Activated naive CD8-positive, alpha-beta T cell treated with anti-CD3 and anti-CD28 coated beads, Interleukin-2, amount 10 ng/mL, durations not matched to agents 7 days and 5 days (primary cell): ENCODE measurements around the gene EIF3J. TPM values are rescaled to one million over a fixed set of nuclear protein-coding genes. Genes with fewer than 3 reads are reported as not detected.
"Not testable (repeated sequence)": the region's sequence is repeated elsewhere in the genome, so short reads cannot be mapped to it uniquely, and the experiment has no call there.

ENCODE experiments used
- ATAC-seq: fragments of 150-1000 bp; cut with Tn5 transposase; one replicate; pipeline ENCODE4 v1.10.0; 2021; ENCODE audit warnings: low read depth, moderate library complexity
- POLR2A ChIA-PET: fragments of 350-600 bp; sonication (Branson Sonifier 250); formaldehyde crosslinking; loops from one replicate; lab custom pipeline; 2021; ENCODE audit warnings: antibody characterized with exemption; lab: Charles Lee
- DNase-seq: peaks from one replicate; pipeline ENCODE4 v3.0.0; 2021
- H3K27ac Mint-ChIP-seq: one replicate; pipeline ENCODE4 v1.8.0; 2022; ENCODE audit warnings: mild to moderate bottlenecking, mixed read lengths
- H3K27me3 Mint-ChIP-seq: one replicate; pipeline ENCODE4 v1.8.0; 2022; ENCODE audit warnings: mild to moderate bottlenecking, moderate library complexity, mixed read lengths
- H3K36me3 Mint-ChIP-seq: one replicate; pipeline ENCODE4 v1.8.0; 2021; ENCODE audit warnings: mild to moderate bottlenecking, mixed read lengths
- H3K4me1 Mint-ChIP-seq: one replicate; pipeline ENCODE4 v1.8.0; 2021; ENCODE audit warnings: mixed read lengths
- H3K4me3 Mint-ChIP-seq: one replicate; pipeline ENCODE4 v1.8.0; 2022; ENCODE audit warnings: mild to moderate bottlenecking, moderate library complexity, mixed read lengths
- H3K9me3 Mint-ChIP-seq: one replicate; pipeline ENCODE4 v1.8.0; 2021; ENCODE audit warnings: mixed read lengths
- total RNA-seq, 2 experiments: library from RNA; stranded (reverse); gene quantifications; one replicate each; pipeline ENCODE4 v1.2.3, GENCODE V29; 2021

EIF3J gene
- total RNA-seq, 2 experiments from 2014 or later = 63.6 to 69.0 TPM

DNA sequence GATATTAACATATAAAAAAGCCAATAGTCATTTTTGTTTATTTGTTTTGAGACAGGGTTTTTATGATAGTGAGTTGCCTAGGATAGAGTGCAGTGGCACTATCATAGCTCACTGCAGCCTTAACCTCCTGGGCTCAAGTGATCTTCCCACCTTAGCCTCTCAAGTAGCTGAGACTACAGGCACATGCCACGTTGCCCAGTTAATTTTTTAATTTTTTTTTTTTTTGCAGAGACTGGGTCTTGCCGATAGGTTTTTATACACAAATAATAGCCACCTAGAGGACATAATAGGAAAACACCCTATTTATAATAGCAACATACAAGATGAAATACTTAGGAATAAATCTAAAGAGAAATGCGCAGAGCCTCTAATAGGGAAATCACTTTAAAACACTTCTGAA is 13.3 kb downstream of the EIF3J start:
- peaks cover 11% of the 10 kb centered on the region for H3K36me3 Mint-ChIP-seq
- H3K4me1 Mint-ChIP-seq = peaks cover 24% of the 10 kb centered on the region
- DNase-seq (no peak), ATAC-seq (no peak)
- H3K27me3 Mint-ChIP-seq = no peaks in the 10 kb centered on the region
- no peak overlapping the region for H3K27ac Mint-ChIP-seq
- no peak overlapping the region for H3K4me3 Mint-ChIP-seq
- no peaks in the 10 kb centered on the region for H3K9me3 Mint-ChIP-seq
- POLR2A ChIA-PET = interaction anchor here (0.7 kb wide), 1 partner anchor 127 kb away, joined by 5 read pairs; no protein-coding TSS in a partner anchor

DNA sequence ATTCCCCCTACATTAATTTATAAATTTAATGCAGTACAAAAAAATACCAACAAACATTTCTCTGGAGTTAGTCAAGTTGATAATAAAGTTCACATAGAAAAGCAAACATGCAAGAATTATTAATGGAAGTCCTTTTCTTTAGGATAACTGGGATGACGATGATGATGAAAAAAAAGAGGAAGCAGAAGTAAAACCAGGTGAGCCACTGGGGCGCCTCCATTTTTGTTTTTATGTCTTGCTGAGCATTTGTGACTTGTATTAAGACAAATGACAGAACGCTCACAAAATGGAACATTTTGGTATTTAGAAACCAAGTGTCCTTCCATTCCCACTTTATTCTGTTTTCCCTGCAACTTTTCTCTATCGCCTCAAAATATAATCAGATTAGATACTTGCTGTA is 13.8 kb downstream of the EIF3J start:
- H3K4me1 Mint-ChIP-seq = peaks cover 26% of the 10 kb centered on the region
- no peak overlapping the region for H3K27ac Mint-ChIP-seq
- ATAC-seq (no peak), DNase-seq (no peak)
- no peaks in the 10 kb centered on the region for H3K27me3 Mint-ChIP-seq
- POLR2A ChIA-PET = interaction anchor here (0.5 kb wide), 1 partner anchor 169 kb away, joined by 3 read pairs; no protein-coding TSS in a partner anchor
- H3K9me3 Mint-ChIP-seq = no peaks in the 10 kb centered on the region
- peaks cover 13% of the 10 kb centered on the region for H3K36me3 Mint-ChIP-seq
- no peak overlapping the region for H3K4me3 Mint-ChIP-seq

DNA sequence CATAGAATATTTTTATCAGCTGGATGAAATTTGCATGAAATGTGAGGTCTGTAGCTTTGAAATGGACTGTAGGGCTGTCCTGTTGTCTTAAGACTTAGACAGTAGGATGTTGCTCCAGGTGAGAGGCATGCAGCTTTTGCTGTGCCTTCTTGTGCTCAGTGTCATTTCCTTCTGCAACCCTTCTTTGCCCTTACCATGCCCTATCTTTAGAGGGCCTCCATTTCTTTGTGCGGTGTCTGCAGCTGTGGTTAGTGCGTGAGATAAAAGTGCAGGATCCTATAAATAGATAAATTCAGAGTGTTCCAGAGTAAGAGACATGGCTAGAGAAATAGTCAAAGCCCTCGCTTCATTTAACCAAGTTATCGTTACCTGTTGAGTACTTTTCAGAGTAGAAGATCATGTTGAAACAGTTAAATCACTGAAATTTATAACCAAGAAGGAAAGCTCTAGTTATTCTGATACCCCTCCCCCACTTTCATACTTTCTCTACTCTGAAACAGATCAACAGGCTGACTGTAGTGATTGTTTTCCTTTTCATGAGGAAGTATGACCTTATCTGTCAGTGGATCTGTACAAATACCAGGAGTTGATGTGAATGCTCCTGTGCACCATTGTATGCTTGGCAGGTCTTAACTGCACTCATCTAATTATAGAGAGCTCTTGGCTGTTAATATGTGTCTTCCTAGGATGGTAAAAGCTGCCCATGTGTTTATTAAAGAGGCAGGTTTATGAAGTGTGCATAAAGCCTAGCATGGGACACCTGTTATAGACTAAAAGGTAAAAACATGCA is 18.2 kb downstream of the EIF3J start:
- peak; percentile 68 for ATAC-seq
- peaks cover 26% of the 10 kb centered on the region for H3K36me3 Mint-ChIP-seq
- peaks cover 15% of the 10 kb centered on the region for H3K4me1 Mint-ChIP-seq
- no peak for DNase-seq
- no peaks in the 10 kb centered on the region for H3K27me3 Mint-ChIP-seq
- H3K27ac Mint-ChIP-seq = peak overlapping the region; percentile 70
- POLR2A ChIA-PET = interaction anchor here (0.9 to 1.6 kb wide), 4 partner anchors 9 to 128 kb away, joined by 3 to 8 read pairs (median 4); partner anchors contain the start of genes CTDSPL2 and EIF3J
- H3K9me3 Mint-ChIP-seq = no peaks in the 10 kb centered on the region
- H3K4me3 Mint-ChIP-seq = no peak overlapping the region

DNA sequence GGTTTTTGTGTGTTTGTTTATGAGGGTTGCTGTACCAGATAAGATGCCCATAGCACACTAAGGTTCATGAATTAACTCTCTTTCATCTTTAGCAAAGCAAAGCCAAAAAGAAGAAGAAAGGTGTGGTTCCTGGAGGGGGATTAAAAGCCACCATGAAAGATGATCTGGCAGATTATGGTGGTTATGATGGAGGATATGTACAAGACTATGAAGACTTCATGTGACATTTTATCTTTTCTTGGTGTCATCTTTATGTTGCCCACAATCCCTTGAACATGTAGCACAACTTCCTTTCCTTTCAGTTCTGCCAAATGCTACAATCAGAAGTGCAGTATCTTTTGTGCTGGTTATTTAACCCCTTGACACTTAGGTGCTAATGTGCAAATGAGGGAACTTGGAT is 24.0 kb downstream of the EIF3J start:
- POLR2A ChIA-PET, H3K4me3 Mint-ChIP-seq, H3K9me3 Mint-ChIP-seq, H3K27me3 Mint-ChIP-seq, DNase-seq: not testable (repeated sequence)
- Mint-ChIP-seq H3K4me1 (peaks cover 15% of the 10 kb centered on the region), H3K27ac (peak overlapping the region; percentile 47), H3K36me3 (peaks cover 51% of the 10 kb centered on the region)
- ATAC-seq = peak; percentile 65

DNA sequence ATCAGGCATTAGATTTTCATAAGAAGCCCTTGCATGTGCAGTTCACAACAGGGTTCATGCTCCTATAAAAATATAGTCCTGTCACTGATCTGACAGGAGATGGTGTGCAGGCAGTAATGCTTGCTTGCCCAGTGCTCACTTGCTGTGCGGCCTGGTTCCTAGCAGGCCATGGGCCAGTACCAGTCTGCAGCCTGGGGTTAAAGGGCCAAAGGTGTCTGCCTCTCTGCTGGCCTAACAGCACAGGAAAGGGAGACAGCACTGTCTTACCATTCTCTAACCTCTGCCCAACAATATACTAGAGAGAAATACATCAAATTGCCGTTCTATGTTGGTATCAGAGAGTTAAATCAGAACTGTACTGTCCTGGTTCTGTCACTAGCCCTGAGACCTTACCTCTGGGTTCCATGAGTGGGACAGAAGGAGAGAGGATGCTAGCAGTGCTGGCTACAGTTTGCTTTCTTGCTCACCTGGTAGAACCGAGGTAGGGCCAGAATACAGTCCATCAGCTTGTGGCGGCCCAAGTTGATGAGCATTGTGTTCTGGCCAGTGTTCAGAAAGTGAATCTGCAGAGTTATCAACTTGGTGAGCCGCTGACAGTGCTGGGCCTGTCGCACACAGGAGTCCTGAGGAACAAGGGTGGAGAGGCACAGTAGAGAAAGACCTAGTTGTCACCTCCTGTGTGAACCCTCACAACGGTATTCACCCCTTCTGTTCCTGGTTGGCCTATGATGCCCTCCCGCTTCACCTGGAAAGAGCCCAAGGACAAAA is 28.6 kb downstream of the EIF3J start:
- DNase-seq (no peak), ATAC-seq (no peak)
- peaks cover 12% of the 10 kb centered on the region for H3K4me1 Mint-ChIP-seq
- no peak overlapping the region for H3K27ac Mint-ChIP-seq
- peaks cover 54% of the 10 kb centered on the region for H3K36me3 Mint-ChIP-seq
- peaks cover 2% of the 10 kb centered on the region for H3K9me3 Mint-ChIP-seq
- H3K27me3 Mint-ChIP-seq = no peaks in the 10 kb centered on the region
- POLR2A ChIA-PET = no interaction called here
- no peak overlapping the region for H3K4me3 Mint-ChIP-seq

DNA sequence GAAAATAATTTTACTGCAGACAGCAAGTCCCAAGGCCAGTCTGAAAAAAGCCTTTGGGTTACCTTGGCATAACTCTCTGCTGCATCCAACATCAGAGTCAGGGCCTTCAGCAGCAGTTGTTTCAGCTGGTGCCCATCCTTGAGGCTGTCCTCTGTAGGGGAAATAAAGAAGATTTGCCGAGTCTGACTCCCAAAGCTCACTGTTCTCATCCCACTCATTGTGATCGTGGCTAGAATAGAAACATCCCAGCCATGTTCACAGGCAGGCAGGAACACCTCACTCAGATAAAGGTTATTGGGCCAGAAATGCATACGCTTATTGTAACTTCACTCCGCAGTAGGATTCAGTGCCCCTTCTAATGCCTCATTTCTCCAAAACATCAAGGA is 29.2 kb downstream of the EIF3J start:
- no peak for DNase-seq
- ATAC-seq = no peak
- POLR2A ChIA-PET = no interaction called here
- Mint-ChIP-seq H3K27me3 (no peaks in the 10 kb centered on the region), H3K4me3 (no peak overlapping the region), H3K9me3 (peaks cover 2% of the 10 kb centered on the region), H3K27ac (no peak overlapping the region), H3K36me3 (peaks cover 49% of the 10 kb centered on the region), H3K4me1 (peaks cover 6% of the 10 kb centered on the region)

DNA sequence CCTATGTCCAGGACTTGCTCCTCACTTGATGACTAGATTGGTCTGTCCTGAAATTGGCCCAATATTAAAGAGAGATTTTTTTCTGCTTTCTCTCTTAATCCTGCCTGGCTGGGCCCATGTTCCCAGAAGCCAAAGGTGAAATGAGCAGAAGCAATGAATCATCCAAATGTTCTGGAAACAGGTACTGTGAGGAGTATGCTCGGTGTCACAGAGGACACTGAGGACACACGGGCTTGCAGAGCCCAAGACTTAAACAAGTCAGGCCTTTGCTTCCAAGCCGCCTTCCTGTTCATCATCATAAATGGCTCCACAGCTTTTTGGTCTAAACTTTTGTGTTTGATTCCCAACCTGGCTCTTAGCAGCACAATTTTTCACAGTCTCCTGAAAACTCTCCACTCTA is 31.4 kb downstream of the EIF3J start:
- ATAC-seq (no peak), DNase-seq (no peak)
- POLR2A ChIA-PET = interaction anchor here (1.0 kb wide), 1 partner anchor 25 kb away, joined by 3 read pairs; no protein-coding TSS in a partner anchor
- H3K9me3 Mint-ChIP-seq = peaks cover 2% of the 10 kb centered on the region
- H3K27me3 Mint-ChIP-seq = no peaks in the 10 kb centered on the region
- H3K4me3 Mint-ChIP-seq = no peak overlapping the region
- H3K4me1 Mint-ChIP-seq = peaks cover 2% of the 10 kb centered on the region
- no peak overlapping the region for H3K27ac Mint-ChIP-seq
- H3K36me3 Mint-ChIP-seq = peaks cover 47% of the 10 kb centered on the region

DNA sequence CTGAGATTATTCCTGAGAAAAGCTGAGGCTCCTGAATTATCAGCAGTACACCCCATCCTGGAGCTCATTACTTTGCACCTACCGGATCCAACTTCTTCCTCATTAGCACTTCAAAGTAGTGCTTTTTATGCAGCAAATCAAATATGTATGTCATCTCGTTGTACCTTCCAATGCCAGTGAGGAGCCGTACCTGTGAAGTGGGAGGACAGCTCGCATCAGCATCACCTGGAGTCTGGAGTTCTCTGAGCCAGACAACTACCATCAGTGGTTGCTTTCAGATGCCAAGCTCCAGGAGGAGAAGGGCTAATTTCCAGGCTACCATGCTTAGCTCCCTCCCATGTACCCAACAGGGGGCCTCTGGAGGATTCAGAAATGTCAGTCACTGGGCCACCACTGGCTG is 32.4 kb downstream of the EIF3J start:
- no peak for DNase-seq
- Mint-ChIP-seq H3K4me1 (peaks cover 2% of the 10 kb centered on the region), H3K27ac (no peak overlapping the region), H3K4me3 (no peak overlapping the region), H3K9me3 (peaks cover 2% of the 10 kb centered on the region), H3K27me3 (no peaks in the 10 kb centered on the region), H3K36me3 (peaks cover 41% of the 10 kb centered on the region)
- POLR2A ChIA-PET = no interaction called here
- ATAC-seq = no peak

DNA sequence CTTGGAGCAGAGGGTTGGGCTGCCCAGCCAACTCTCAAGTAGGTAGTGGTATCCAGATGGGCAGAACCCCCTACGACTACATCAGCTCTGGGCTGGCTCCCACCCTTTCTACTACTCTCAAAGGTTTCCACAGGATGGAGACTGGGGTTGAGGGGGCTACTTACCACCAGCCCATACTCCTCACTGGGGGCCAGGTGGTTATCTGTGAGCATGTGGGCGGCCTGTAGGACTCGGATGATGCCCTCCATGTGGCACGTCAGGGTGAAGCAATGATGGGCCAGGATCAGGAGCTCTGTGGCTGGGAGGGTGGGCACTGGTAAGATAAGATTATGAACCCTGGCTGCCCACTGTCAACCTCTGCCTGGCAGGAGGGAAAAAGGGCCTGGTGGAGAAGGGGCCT is 33.4 kb downstream of the EIF3J start:
- no peak for ATAC-seq
- H3K27ac Mint-ChIP-seq = no peak overlapping the region
- no peaks in the 10 kb centered on the region for H3K27me3 Mint-ChIP-seq
- H3K36me3 Mint-ChIP-seq = peaks cover 39% of the 10 kb centered on the region
- H3K4me1 Mint-ChIP-seq = peaks cover 4% of the 10 kb centered on the region
- DNase-seq = no peak
- H3K4me3 Mint-ChIP-seq = no peak overlapping the region
- no peaks in the 10 kb centered on the region for H3K9me3 Mint-ChIP-seq
- POLR2A ChIA-PET = no interaction called here

DNA sequence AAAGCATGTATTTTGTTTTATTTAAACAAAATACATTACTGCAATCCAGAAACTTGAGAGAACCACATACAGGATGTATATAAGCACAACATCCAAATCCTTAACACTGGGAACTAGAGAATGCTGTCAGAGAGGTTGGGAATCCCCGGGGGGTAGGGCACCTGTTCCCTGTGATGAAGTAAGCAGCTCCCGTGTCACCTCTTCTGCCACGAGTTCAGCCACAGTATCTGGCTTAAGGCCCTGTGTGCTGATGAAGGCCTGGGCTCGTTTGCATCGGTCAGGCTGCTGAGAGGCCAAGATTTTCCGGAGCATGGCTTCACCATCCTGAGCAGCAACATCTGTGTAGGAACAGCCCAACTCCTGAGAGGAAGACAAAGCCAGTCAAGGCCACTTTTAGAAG is 36.4 kb downstream of the EIF3J start:
- Mint-ChIP-seq H3K4me1 (peaks cover 7% of the 10 kb centered on the region), H3K36me3 (peaks cover 22% of the 10 kb centered on the region), H3K4me3 (no peak overlapping the region), H3K9me3 (no peaks in the 10 kb centered on the region), H3K27ac (no peak overlapping the region), H3K27me3 (no peaks in the 10 kb centered on the region)
- ATAC-seq (no peak), DNase-seq (no peak)
- POLR2A ChIA-PET = no interaction called here

DNA sequence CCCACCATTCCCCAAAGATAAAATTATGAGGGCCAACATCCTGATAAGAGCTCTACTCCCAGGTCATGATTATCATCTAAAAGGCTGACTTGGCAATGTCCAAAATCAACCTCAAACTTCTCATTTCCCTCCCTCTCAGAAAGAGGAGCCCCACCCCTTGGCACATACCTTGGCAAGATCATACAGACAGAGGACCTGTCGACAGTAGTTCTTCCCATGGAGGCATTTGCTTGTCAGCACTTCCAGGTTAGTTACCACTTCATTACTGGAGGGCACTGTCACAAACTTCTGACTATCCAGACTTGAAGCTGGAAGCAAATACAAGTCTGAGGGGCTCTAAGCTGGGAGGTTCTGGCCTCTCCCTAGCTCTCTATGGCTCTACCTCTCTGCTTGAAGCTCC is 37.8 kb downstream of the EIF3J start:
- H3K36me3 Mint-ChIP-seq = peaks cover 21% of the 10 kb centered on the region
- H3K9me3 Mint-ChIP-seq = no peaks in the 10 kb centered on the region
- peaks cover 12% of the 10 kb centered on the region for H3K4me1 Mint-ChIP-seq
- H3K27me3 Mint-ChIP-seq = no peaks in the 10 kb centered on the region
- DNase-seq (no peak), ATAC-seq (no peak)
- peak overlapping the region; percentile 57 for H3K27ac Mint-ChIP-seq
- POLR2A ChIA-PET = interaction anchor here (0.8 kb wide), 1 partner anchor 38 kb away, joined by 3 read pairs; the partner anchor contains the start of gene EIF3J
- no peak overlapping the region for H3K4me3 Mint-ChIP-seq

DNA sequence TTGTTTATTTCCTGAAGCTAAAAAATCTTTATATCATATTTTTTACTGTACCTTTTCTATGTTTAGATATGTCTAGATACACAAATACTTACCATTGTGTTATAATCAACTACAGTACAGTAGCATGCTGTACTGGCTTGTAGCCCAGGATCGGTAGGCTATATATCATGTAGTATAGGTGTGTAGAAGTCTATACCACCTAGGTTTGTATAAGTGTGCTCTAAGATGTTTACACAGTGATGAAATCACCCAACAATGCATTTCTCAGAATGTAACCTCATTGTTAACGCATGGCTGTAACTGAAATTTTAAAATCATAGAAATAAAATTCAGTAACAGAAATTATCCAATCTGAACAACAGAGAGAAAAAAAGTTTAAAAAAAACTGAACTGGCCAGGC is 43.2 kb downstream of the EIF3J start:
- H3K27me3 Mint-ChIP-seq = no peaks in the 10 kb centered on the region
- ATAC-seq = no peak
- H3K27ac Mint-ChIP-seq = no peak overlapping the region
- H3K4me3 Mint-ChIP-seq = no peak overlapping the region
- H3K9me3 Mint-ChIP-seq = no peaks in the 10 kb centered on the region
- POLR2A ChIA-PET = interaction anchor here (0.9 to 2.3 kb wide), 2 partner anchors 83 to 131 kb away, joined by 11 to 15 read pairs; partner anchors contain the start of genes B2M, PATL2 and SPG11
- H3K4me1 Mint-ChIP-seq = peaks cover 13% of the 10 kb centered on the region
- peaks cover 23% of the 10 kb centered on the region for H3K36me3 Mint-ChIP-seq
- no peak for DNase-seq

DNA sequence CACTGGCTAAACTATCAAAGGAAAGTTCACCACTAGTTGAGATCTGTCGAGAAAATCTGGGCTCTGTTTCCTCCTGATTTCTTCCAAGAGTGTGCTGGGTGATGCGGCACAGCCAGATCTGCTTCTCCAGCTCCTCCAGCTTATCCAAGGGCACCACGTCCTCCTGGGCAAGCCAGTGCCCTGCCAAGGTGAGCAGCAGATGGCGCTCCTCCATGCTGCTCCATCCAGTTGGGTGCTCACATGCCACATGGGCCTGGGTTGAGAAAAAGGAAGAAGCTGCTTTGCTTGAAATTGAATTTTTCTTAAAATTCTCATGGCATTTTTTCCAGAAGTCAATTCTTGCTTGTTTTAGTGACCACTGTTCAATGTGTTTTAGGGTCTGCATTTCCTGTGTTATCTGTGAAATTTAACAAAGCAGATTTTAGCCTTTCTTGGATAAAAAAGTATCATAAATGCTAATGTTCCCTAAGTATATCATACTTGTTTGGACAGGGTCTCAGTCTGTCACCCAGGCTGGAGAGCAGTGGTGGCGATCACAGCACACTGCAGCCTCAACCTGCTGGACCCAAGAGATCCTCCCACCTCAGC is 47.3 kb downstream of the EIF3J start:
- Mint-ChIP-seq H3K27me3 (no peaks in the 10 kb centered on the region), H3K9me3 (no peaks in the 10 kb centered on the region), H3K27ac (no peak overlapping the region), H3K4me1 (peaks cover 3% of the 10 kb centered on the region), H3K4me3 (no peak overlapping the region), H3K36me3 (peaks cover 25% of the 10 kb centered on the region)
- ATAC-seq (peak; percentile 80), DNase-seq (peak; percentile 57)
- POLR2A ChIA-PET = interaction anchor here (0.7 to 0.9 kb wide), 2 partner anchors 12 to 79 kb away, joined by 3 to 4 read pairs; partner anchors contain the start of gene SPG11
